Measurements from ENCODE around the gene HP1BP3.

HP1BP3 gene

DNA sequence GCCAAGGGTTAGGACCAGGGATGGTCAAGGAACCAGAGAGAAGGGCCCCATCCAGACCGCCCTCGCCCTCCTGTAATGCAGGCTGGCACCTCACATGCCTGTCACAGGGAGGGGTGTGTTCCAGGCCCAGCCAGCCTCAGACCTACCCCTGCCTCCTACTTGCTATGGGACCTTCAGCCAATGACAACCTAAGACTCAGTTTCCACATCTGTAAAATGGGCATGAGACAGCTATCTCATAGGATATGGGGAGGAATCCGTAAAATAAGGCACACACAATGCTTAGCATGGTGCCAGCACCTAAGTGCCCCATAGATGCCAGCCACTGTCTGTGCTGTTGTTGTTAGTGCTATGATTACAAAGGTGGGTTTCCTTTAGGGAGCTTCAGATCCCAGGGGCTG, 77.2 kb downstream of the HP1BP3 start:
- no peak for DNase-seq

DNA sequence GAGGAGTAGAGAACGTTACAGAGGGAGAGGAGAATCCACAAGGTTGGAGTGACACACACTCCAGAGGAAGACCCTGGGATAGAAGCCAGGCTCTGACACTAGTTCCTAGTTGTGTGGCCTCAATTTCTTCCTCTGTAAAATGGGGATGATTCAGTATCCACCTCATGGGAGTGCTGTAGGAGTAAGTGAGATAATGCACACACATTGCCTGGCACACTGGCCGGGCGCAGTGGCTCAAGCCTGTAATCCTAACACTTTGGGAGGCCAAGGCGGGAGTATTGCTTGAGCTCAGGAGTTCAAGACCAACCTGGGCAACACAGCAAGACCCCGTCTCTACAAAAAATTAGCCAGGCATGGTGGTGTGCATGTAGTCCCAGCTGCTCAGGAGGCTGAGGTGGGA, 78.2 kb downstream of the HP1BP3 start:
- DNase-seq: no peak

DNA sequence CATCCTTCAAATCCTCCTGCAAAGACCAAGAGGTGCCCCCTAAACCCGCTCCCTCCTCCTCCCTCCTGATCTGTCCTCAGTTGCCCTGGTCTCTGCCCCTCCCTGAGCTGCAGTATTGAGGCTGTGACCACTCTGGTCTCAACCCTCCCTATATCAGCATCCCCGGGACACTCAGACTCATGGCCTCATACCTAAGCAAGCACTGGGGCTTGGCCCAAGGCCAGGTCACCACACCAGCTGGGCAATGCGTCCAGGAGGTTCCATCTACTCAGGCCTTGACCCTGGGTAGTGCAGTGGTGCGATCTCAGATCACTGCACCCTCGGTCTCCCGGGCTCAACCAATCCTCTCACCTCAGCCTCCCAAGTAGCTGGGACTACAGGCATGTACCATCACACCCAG, 79.0 kb downstream of the HP1BP3 start:
- DNase-seq: no peak

DNA sequence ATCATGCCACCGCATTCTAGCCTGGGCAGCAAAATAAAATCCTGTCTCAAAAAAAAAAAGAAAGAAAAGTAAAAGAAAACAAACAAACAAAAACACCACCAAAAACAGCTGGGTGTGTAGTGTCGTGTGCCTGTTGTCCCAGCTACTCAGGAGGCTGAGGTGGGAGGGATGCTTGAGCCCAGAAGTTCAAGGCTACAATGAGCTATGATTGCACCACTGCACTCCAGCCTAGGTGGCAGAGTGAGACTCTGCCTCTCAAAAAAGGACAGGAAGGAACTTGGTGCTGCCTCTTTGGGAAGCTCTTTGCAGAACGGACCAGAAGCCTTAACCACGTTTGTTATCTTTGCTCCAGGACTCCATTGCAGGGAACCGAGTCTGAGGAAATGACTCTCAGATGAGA, 80.3 kb downstream of the HP1BP3 start:
- no peak for DNase-seq

DNA sequence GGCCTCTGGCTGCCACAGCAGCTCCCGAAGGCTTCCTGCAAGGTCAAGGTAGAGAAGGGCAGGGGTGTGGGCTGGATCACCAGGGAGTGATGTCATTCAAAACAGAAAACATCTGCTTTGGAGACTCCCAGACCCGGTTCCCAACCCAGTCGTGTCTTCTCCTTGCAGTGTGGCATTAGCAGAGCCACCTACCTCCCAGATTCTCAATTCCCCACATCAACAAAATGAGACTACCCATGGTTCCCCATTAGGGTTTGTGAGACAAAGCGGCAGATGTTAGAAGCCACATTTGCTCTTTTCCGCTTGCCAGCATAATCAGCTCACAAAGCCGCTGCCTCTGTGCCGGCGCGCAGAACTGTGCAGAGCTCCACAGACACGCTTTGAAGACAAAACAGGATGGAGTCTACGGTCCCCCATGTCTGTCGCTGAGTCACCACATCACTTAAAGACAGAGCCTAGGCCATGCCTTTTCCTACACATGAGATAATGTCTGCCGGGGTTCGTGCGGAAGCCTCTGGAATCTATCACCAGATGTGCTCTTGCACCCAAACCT, 81.8 kb downstream of the HP1BP3 start:
- no peak for DNase-seq

DNA sequence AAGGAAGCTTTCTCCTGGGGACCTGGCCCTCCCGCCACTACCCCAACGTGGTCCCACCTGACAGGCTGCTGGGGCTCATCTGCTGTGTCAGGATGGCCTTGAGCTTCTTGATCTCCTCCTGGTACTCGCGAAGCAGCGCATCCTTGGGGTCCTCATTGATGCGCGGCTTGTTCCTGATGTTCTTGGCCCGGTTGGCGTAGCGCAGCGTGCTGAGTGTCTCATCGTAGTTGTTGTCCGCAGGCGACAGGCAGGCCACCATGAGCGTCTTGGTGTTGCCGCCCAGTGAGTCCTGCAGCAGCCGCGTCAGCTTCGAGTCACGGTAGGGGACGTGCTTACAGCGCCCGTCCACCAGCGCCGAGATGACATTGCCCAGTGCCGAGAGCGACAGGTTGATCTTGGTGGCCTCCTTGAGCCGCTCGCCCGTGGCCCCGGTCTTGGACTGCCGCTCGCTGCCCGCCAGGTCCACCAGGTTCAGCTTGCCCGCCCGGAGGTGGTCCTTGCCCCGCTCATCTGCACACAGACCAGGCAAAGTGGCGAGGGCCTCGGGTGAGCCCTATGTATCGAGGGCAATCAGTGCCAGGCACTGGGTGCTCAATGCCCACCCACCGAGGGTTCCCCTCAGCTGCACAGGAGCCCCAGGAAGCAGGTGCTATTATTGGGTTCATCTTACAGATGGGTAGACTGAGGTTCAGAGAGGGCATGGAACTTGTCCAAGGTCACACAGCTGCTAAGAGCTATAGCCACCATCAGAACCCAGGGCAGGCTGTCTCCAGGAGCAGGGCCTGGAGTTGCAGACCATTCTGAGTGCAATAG, 82.5 kb downstream of the HP1BP3 start:
- DNase-seq: no peak

DNA sequence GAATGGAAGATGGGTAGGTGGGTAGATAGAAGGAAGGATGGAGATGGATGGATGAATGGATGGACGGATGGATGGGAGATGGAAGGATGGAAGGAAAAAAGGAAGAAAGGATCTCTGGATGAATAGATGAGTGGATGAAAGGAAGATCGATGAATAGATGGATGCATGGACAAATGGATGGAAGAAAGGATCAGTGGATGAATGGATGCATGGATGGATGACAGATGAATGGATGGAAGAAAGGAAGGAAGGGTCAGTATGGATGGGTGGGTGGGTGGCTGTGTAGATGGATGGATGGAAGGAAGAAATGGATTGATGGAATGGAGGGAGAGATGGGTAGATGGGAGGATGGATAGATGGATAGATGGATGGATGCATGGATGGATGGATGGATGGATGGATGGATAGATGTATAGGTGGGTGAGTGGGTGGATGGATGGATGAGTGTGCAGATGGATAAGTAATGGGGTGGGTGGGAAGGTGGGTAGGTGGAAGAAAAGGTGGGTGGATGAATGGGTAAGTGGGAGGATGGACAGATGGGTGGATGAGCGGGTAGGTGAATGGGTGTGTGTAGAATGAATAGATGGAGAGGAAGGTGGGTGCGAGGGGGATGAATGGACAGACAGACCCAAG, 83.9 kb downstream of the HP1BP3 start:
- no peak for DNase-seq

DNA sequence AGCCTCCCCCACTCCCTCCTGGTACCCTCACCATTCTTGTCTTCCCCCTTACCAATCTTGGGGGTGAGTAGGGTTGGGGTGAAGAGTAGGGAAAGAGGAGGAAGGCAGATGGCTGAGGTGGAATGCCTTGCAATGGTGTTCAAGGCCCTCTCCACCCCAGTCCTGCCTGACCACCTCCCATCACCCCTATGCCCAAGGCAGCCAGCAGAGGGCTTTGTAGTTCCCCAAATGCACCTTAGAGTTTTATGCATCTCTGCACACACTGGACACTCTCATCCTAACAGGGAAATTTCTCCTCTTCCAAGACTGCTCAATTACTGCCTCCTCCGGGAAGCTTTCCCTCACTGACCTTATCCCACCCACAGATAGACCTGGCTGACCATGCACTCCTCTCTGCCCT, 84.7 kb downstream of the HP1BP3 start:
- no peak for DNase-seq

DNA sequence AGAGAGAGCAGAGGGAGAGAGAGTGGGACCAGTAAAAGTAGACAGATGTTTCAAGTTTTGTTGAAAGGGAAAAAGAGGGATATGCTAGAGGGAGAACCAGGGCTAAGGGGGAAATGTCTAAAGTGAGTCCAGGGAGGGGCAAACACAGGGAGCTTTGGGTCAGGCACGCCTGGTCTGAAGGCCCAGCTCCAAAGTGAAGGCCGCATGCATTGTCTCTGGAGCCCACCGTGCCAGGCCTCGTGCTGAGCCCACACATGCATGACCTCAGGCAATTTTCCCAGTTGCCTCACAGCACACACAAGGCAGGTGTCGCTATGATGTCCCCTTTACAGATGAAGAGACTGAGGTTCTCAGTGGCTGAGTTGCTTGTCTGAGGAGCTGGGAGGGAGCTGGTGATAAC, 85.3 kb downstream of the HP1BP3 start:
- no peak for DNase-seq

DNA sequence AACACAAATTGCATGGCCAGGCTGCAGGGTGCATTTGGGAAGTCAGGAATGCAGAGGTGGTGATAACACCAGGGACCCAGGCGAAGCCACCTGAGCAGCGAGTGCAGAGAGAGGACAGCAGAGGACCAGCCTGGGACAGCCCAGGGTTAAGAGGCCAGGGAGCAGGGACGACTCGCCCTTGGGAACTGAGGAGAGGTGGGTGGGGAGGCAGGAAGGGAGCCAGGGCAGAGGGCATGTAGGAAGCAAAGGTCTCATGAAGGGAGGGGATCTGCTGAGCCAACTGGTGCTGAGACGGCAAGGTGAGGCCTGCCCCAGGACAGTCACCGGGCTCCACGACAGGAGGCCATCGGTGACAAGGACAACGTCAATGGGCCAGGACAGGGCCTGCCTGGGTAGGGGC, 85.7 kb downstream of the HP1BP3 start:
- no peak for DNase-seq

DNA sequence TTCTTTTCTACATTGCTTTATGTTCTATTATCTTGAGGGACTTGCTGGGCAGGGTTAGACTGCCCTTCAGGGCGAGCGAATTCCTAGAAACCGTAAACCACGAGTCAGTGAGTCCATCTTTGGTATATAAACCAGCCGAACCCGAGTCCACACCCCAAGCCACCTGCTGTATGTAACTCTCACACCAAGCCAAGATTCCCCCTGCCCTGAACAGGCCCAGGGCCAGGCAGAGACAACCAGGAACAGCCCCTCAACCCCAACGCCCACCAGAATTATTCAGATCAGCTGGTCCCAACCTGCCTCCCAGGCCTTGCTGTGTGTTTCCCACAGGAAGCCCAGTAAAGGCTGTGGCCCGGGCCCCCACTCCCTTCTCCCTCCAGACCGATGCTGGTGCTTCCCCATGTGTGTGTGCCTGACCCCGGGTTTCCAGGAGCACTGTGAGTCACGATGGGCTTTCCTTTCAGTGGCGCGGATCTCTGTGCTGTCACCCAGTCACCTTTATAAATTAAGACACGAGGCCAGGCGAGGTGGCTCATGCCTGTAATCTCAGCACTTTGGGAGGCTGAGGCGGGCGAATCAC, 86.4 kb downstream of the HP1BP3 start:
- DNase-seq: no peak

DNA sequence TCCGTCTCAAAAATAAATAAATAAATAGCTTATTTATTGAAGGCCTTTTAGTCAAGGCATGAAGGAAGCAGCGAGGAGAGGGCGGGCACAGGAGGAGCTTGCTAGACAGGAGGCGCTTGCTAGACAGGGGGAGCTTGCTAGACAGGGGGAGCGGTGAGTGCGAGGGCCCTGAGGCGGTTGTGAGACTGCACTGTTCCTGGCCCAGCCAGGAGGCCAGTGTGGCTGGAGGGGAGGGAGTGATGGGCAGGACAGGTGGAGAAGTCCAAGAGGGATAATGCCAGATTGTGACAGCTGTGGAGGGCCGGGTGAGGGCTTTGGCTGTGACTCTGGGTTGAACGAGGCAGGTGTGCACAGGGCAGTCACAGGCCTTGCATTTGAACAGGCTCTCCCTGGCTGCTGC, 87.5 kb downstream of the HP1BP3 start:
- no peak for DNase-seq

DNA sequence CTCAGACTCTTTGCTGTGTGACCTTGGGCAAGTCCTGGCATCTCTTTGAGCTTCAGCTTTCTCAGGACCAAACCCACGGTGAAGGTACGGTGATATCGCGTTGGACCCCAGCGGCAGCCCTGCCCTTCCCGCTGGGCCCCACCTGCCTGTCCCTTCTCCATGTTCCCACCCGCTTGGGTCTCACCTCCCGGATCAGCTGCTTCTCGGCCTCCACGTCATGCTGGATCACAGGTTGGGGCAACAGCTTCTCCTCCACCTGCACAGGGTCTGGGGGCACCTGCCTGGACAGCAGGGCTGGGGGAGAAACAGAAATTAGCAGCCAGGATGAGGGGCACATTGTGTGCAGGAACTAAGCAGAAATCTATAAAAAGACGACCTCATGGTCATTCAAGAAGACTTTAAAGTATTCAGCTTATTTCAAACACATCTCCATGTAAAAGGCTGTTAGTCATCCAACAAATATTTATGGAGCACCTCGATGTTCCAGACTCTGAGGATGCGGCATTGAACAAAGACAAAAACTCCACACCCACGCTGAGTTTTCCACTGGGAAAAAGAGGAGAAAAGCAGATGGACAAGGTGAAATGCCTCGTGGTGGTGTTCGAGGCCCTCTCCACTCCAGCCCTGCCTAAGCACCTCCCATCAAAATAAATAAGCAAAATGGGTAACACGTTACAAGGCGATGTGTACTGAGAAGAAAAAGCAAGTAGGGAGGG, 88.8 kb downstream of the HP1BP3 start:
- no peak for DNase-seq

DNA sequence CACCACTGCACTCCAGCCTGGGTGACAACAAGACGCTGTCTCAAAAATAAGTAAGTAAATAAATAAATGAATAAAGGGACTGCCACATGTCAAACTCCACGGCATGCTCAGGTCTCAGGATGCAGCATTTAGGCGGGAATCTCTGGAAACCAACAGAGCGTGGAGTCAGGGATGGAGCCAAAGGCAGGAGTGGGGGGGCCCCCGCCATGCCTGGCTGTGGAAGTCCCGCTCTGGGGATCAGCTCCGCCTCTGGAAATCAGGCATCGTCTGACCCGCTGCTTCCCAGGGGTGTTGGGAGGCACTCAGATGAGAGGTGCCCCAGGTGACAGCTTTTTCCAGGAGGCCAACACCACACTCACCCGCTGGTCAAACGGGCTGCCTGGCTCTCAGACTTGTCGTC, 89.5 kb downstream of the HP1BP3 start:
- no peak for DNase-seq

DNA sequence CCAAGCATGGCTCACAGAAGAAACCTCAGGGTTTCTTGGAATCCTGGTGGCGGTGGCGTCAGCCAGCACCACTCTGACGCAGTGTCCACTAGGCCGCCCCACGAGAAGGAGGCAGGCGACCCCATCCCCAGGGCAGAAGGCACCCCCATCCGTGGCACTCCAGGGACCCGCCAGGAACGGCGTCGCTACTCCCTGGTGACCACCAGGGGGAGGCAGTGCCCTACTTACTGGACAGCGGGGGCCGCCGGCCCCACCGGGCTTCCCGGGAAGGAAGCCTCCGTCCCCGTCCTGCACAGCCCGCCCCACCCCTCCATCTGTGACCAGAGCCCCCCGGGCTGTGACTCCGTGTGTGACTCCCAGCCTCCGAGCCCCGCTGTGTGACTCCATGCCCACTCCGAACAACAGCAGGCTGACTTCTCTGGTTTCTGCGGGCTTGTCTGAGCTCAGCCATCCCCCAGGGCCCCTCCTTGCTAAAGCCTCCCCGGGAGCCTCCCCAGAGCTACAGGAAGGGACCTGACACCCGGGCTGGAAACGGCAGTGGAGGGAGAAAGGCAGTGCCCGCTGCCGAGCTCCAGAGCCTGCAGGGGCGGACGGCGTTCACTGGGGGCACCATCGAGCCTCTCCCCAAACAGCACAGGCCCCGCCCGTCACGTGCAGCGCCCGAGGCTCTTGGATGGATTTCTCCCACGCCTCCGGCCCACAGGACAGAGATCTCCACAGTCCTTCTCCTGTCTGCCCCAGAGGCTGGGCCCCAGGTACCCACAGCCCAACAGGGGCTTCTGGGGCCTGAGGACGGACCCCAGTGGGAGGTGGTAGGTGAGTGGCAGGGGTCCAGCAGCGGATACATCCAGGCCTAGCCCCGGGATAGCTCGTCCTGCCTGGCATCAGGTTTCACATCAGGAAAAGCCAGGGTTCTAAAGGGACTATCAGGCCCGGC, 90.4 kb downstream of the HP1BP3 start:
- peak; percentile 53 to 60 for DNase-seq

DNA sequence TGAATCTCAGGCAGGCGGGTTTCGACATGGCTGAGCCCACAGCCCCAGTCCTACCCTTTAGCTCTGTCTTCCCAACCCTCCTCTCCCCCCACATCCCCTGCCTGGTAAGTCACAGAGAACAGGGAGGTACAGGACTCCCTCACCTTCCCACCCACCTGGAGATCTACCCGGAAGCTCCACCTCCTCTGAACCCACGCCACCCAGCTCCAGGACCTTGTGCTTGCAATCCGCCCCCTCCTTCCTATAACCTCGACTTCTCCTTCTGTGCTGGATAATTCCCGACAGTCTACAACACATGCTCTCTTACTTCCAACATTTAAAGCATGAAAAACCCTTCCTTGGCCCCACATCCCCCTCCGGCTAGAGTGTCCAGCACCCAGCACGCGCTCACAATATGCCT, 91.6 kb downstream of the HP1BP3 start:
- no peak for DNase-seq

DNA sequence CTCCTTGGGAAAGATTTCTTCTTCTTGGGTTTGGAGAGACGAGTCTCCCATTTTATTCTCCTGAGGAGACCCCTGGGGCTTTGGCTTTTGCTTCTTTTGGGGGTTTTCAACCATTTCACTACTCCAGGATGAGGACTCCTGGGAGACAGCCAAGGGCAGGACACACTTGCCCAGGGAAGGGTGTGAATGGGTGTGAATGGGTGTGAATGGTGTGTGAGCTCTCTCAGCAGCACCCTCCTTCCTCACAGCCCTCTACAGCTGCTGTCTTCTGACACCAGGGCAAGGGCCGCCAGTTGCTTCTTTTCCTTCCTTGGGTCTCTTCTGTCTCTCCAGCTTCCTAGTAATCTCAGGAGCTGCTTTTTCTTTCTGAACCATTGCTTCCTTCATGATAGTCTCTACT, 93.5 kb downstream of the HP1BP3 start:
- DNase-seq: no peak
